GM12874 (cell line): ENCODE measurements around the gene METTL16.

Source experiments
- TF ChIP-seq, protein P1 (sequence below): IDR thresholded peaks from 2 replicates; pipeline ENCODE4 v1.5.1; 2011; ENCODE audit warnings: low read depth, mild to moderate bottlenecking, control low read depth, low read length, moderate library complexity; ENCODE audit not compliant: insufficient read depth

METTL16 gene

GRCh38 chr17:2402544-2402943, 109.1 kb downstream of the METTL16 start:
- TF ChIP-seq, protein P1, sequence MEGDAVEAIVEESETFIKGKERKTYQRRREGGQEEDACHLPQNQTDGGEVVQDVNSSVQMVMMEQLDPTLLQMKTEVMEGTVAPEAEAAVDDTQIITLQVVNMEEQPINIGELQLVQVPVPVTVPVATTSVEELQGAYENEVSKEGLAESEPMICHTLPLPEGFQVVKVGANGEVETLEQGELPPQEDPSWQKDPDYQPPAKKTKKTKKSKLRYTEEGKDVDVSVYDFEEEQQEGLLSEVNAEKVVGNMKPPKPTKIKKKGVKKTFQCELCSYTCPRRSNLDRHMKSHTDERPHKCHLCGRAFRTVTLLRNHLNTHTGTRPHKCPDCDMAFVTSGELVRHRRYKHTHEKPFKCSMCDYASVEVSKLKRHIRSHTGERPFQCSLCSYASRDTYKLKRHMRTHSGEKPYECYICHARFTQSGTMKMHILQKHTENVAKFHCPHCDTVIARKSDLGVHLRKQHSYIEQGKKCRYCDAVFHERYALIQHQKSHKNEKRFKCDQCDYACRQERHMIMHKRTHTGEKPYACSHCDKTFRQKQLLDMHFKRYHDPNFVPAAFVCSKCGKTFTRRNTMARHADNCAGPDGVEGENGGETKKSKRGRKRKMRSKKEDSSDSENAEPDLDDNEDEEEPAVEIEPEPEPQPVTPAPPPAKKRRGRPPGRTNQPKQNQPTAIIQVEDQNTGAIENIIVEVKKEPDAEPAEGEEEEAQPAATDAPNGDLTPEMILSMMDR = no peak

DNA sequence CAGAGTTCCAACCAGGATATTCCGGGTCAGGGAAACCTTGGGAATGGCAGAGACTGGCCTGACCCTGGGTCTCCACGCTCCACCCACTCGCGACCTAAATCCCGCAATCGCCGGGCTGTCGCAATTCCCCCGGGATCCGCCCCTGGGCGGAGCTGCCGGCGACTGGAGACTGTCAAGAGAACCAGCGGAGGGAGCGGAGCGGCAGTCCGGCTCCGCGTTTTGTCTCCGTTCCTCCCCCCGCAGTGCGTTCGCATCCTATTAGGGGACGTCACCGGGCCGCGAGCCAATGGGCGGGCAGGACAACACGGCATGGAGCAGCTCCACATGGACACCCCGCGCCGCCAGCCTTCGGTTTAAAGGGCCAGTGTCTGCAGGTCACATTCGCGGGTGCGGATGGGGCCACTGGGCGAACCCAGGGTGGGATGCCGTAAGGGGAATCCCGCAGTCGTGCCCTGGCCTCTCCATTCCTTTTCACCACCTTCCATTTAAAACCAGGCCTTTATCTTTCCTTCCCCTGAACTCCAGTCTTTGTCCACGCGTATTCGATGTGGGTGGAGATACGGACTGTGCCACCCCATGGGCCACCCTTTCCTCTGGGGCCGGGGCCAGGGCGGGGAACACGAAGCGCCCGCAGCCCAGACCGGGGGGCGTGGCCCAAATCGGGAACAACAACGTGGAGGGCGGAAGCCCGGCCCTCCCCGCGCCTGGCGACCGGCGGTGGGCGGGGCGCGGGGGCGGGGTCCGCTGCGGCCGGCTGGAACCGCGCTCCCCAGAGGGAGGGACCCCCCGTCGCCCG, 110.1 kb downstream of the METTL16 start:
- TF ChIP-seq, protein P1 = no peak

DNA sequence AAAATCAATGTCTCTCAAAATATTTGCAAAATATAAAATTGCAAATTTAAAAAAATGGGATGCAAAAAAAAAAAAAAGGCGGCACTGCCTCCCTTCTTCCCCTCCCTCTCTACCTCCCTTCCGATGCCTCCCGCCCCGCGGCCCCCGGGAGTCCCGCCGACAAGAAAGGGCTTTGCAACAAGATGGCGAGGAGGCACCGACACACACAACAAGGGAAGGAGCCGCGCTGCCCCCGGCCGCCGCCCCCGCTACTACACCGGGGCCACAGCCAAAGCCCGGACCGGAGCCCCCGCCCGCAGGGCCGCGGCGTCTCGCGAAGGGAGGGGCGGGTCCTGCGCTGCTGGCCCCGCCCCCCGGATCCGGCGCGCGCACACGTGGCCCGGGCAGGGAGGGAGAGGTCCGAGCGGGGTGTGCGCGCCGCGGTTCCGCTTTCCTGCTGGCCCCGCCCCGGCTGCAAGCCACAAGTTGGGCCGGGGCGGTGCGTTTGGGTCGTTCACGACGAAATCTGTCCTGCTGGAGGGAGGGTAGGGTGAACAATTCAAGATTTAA, 110.7 kb downstream of the METTL16 start, which contains the start of gene MNT:
Gene MNT, minus strand, starts transcription at position 184 of the 549 bp plus-strand sequence. CDS start 348 bp downstream, outside the sequence.
- TF ChIP-seq, protein P1 = no peak

DNA sequence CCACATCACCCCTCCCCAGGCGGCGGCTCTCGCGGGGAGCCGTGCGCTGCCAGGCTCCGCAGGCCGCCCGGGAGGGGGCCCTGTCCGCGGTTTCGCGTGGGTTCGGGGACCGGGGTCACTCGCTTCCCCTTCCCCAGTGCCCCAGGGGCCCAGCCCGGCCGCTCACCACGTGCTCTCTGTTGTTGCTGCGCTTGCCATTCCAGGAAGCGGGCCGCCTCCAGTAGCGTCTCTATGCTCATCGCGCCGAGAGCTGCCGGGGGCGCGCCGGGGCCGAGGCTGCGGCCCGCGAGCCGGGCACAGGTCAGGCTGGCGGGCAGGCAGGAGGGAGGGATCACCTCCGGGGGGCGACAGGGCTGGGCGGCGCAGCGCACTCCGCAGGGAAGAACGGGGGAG, 111.2 kb downstream of the METTL16 start:
- TF ChIP-seq, protein P1 = 0 out of 2 replicates have a peak, but pooled peaks have one; percentile 1

DNA sequence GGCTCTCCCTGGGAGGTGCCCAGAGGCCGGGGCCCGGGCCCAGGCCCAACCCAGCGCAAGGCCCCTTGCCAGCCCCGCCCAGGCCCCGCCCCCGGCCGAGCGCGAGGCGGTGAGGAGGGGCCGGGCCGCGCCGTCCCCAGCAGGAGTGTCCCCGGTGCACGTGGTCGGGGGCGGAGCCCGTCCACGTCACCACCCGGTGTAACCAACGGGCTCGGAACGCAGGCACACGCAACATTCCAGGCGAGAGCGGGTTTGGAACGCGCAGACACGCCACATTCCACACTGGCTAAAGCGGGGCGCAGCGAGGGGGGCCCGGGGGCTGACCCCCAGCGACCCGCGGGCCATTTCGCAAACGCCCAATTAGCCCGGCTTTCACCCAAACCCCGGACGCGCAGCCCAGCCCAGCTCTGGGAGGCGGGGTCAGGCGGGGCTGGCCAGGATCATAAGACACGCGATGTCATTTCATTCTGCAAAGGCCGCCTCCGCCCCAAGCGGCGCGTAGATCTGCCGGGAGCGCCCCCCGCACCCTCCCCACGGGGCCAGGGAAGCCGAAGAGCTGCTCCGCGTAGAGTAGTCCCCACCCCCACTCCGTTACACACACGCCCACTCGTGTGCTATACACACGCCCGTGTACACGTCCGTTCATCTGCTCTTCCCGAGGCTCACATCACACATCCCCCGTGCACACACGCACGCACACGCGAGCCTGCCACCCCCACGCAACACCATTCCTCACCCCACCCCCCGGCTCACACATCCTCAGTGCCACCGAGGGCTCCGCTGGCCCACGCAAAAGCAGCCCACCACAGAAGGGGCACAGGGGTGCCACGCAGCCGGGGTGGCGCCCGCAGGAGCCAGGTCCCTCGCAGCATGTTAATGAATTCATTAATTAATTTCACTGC, 111.9 kb downstream of the METTL16 start:
- TF ChIP-seq, protein P1 = no peak

DNA sequence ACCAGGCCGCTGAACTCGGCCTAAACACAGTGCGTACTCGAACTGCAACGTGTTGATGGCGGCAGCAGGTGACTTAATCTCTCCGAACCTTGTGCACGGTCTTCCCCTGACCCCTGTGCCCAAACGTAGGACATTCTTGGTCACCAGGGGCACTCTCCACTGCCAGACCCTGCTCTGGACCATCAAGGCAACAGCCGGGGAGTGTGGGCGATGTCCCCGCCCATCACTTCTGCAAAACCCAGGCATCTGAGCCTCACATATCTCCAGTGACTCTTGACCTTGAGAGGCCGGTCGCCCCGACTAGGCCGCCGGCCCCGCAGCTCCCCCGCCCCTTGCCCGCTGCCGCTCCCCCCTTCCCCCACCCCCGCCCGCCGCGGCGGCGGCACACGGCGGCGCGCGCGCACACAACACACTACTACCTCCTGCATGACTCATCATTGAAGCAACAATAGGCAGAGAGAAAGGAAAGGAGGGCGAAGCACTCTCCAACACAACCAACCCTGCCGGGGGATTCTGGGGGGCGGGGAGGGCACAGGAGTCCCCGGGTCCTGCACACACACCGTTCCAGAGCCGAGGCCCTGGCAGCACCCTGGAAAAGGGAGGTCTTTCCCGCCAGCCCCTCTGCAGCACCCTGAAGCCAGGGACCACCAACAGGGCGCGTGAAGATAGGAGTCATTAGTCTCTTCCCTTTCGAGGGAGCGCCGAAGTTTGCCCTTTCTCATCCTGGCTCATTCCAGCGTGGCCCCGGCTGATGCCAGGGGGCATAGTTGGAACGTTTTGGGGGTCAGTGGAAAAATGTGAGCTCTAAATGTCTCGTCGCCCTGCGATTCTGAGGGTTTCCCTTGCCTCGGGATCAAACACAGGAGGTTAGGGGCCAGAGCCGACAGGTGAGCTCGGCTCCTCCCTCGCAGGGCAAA, 112.8 kb downstream of the METTL16 start:
- TF ChIP-seq, protein P1 = no peak
